Pancreas (tissue), 10 donors: ENCODE results near the gene GALNT8. TPM values are rescaled to one million over a fixed set of nuclear protein-coding genes. Genes with fewer than 3 reads are reported as not detected.
"Not testable (repeated sequence)": the region's sequence is repeated elsewhere in the genome, so short reads cannot be mapped to it uniquely, and the experiment has no call there.

ENCODE experiments used
- ATAC-seq, 4 donors: fragments of 200-7000 bp; cut with Tn5 transposase; one replicate each; pipeline versions ENCODE4 v1.8.0 to v1.9.1; 2020; ENCODE audit warnings: mild to moderate bottlenecking in 4 of 4, moderate library complexity in 4 of 4
- DNase-seq, 6 donors: peaks; one replicate each; pipeline ENCODE4 v3.0.0-alpha.2; 2020
- FAIRE-seq: peaks from 2 replicates; lab custom pipeline; 2012; peaks lifted over from hg19 to GRCh38; lab: Jason Lieb, UNC
- H3K27ac ChIP-seq, 4 donors: fragments of 200-600 bp; sonication (generic); 1 replicate in 3 of 4; 2 replicates in 1 of 4; pipeline versions ENCODE4 v1.5.0 to v1.8.0; 2020
- H3K27me3 ChIP-seq, 4 donors: fragments of 200-600 bp; one replicate each; pipeline ENCODE4 v1.8.0; 2021
- H3K36me3 ChIP-seq, 3 donors: fragments of 200-600 bp; sonication (generic) in 1 of 3; one replicate each; pipeline versions ENCODE4 v1.5.0 to v1.8.0; 2020 to 2021
- H3K4me1 ChIP-seq, 3 donors: fragments of 200-600 bp; one replicate each; pipeline ENCODE4 v1.8.0; 2021
- H3K4me3 ChIP-seq, 4 donors: fragments of 200-600 bp; sonication (generic) in 2 of 4; one replicate each; pipeline versions ENCODE4 v1.5.0 to v1.8.0; 2020 to 2021
- H3K9me3 ChIP-seq, 4 donors: fragments of 200-600 bp; one replicate each; pipeline ENCODE4 v1.8.0; 2021
- CTCF ChIP-seq, 4 donors: fragments of 200-600 bp; sonication (generic) in 3 of 4; IDR thresholded peaks; one replicate each; pipeline versions ENCODE4 v1.5.0 to v1.8.0; 2021; ENCODE audit warnings: antibody characterized with exemption in 4 of 4
- WGBS, 2 donors: extraction: QIAGEN DNeasy Blood & Tissue Kit; methylation state at CpG; one replicate each; pipeline ENCODE4 v1.1.7; 2013; 5-methylcytosine and 5-hydroxymethylcytosine counted together
- intact Hi-C, 3 donors: fragments of 100-400 bp; cut with DNase I; formaldehyde crosslinking; loops; one replicate each; pipeline versions ENCODE4 v1.11.1 to v1.14.2; 2022
- polyA plus RNA-seq, 2 donors: library from polyadenylated mRNA; stranded (reverse); fragments of 200-250 nt; gene quantifications; one replicate each; pipeline ENCODE4 v1.2.3, GENCODE V29; 2013
- total RNA-seq, 6 donors: library from RNA; stranded (reverse); fragmentation: NEBNext Ultra II Directional in 4 of 6; extraction: Animal tissue kit (Norgen Biotek cat#: 25700) in 4 of 6; gene quantifications; one replicate each; pipeline versions ENCODE4 v1.2.1 to v1.2.4, GENCODE V29; 2021 to 2023
- donor health status: healthy with polysubstance abuse.
- donor health status: DM: no; HTN: no; CAD: no; lungs with moderate emphysema.
- donor health status: DM: no; HTN: no; CAD: no.
- donor health status: control.
- donor health status: control.
- donor health status: Bipolar disorder and iron deficiency.
- donor health status: DM: yes; HTN: yes; CAD: no.
- donor health status: DM: no; HTN: no; CAD: no.
- donor health status: DM: no; HTN: no; CAD: no.
- donor health status: DM: yes; HTN: yes; CAD: no.

Gene GALNT8
- total and polyA plus RNA-seq, 8 donors = 0.28 to 5.7 (median 0.64) TPM

- peaks cover 0 to 5% (median 0%) of the 10 kb centered on the region in 4 donors for H3K27me3 ChIP-seq
- no peaks in the 10 kb centered on the region for H3K4me1 ChIP-seq
- H3K9me3 ChIP-seq = no peaks in the 10 kb centered on the region
- ATAC-seq (no peak), FAIRE-seq (no peak), DNase-seq (no peak)
- H3K27ac ChIP-seq = no peak overlapping the region
- intact Hi-C loops = no loop called here
- WGBS, 2 donors = 63 to 76% methylated on average over 15 of the region's 15 CpGs
- TF ChIP-seq CTCF (IDR thresholded peaks at IDR 0.05) = no peak
- H3K4me3 ChIP-seq = no peak overlapping the region
- no peaks in the 10 kb centered on the region for H3K36me3 ChIP-seq
Observed at GRCh38 chr12:4742416-4742970, 22.3 kb downstream of the GALNT8 start.

GRCh38 chr12:4743046-4743445 is 22.8 kb downstream of the GALNT8 start:
- WGBS, 2 donors = 69 to 82% methylated on average over 4 of the region's 4 CpGs
- no peaks in the 10 kb centered on the region for H3K36me3 ChIP-seq
- H3K27me3 ChIP-seq = peaks cover 0 to 5% (median 0%) of the 10 kb centered on the region in 4 donors
- no peak for DNase-seq
- no peak overlapping the region for H3K27ac ChIP-seq
- H3K4me3 ChIP-seq = no peak overlapping the region
- no peak for ATAC-seq
- H3K4me1 ChIP-seq = no peaks in the 10 kb centered on the region
- TF ChIP-seq CTCF (IDR thresholded peaks at IDR 0.05) = no peak
- no peak for FAIRE-seq
- intact Hi-C loops = no loop called here
- H3K9me3 ChIP-seq = no peaks in the 10 kb centered on the region

- Histone ChIP-seq H3K27me3 (peaks cover 0 to 5% (median 0%) of the 10 kb centered on the region in 4 donors), H3K36me3 (no peaks in the 10 kb centered on the region), H3K9me3 (no peaks in the 10 kb centered on the region), H3K4me3 (no peak overlapping the region), H3K27ac (no peak overlapping the region), H3K4me1 (no peaks in the 10 kb centered on the region)
- DNase-seq (no peak), ATAC-seq (no peak), FAIRE-seq (no peak)
- no peak for TF ChIP-seq CTCF (IDR thresholded peaks at IDR 0.05)
- intact Hi-C loops = no loop called here
Observed at GRCh38 chr12:4744709-4745108, 24.5 kb downstream of the GALNT8 start.

GRCh38 chr12:4745249-4745648 is 25.0 kb downstream of the GALNT8 start:
- DNase-seq = no peak
- no peak for ATAC-seq
- no peak overlapping the region for H3K4me3 ChIP-seq
- H3K4me1 ChIP-seq = no peaks in the 10 kb centered on the region
- WGBS, 2 donors = 73 to 86% methylated on average over 6 of the region's 6 CpGs
- H3K27ac ChIP-seq = no peak overlapping the region
- no peaks in the 10 kb centered on the region for H3K36me3 ChIP-seq
- TF ChIP-seq CTCF (IDR thresholded peaks at IDR 0.05) = no peak
- peaks cover 0 to 5% (median 0%) of the 10 kb centered on the region in 4 donors for H3K27me3 ChIP-seq
- no peak for FAIRE-seq
- intact Hi-C loops = no loop called here
- no peaks in the 10 kb centered on the region for H3K9me3 ChIP-seq

- intact Hi-C loops, DNase-seq, H3K4me3 ChIP-seq, FAIRE-seq, H3K27ac ChIP-seq, H3K4me1 ChIP-seq, H3K36me3 ChIP-seq, ATAC-seq, H3K27me3 ChIP-seq, H3K9me3 ChIP-seq: not testable (repeated sequence)
- WGBS, 2 donors = 86 to 92% methylated on average over 1 of the region's 1 CpG
Observed at GRCh38 chr12:4751654-4752053, 31.5 kb downstream of the GALNT8 start.
